Activated CD4-positive, alpha-beta T cell treated with anti-CD3 and anti-CD28 coated beads, Interleukin-2, amount 50 U/mL, for 24 hours (primary cell): ENCODE measurements around the gene CLEC12A.

Source experiments
- DNase-seq, 2 donors: peaks; one replicate each; pipeline ENCODE4 v3.0.0-alpha.2; 2020; ENCODE audit warnings: low read depth in 1 of 2, low spot score in 1 of 2

Gene CLEC12A

DNA sequence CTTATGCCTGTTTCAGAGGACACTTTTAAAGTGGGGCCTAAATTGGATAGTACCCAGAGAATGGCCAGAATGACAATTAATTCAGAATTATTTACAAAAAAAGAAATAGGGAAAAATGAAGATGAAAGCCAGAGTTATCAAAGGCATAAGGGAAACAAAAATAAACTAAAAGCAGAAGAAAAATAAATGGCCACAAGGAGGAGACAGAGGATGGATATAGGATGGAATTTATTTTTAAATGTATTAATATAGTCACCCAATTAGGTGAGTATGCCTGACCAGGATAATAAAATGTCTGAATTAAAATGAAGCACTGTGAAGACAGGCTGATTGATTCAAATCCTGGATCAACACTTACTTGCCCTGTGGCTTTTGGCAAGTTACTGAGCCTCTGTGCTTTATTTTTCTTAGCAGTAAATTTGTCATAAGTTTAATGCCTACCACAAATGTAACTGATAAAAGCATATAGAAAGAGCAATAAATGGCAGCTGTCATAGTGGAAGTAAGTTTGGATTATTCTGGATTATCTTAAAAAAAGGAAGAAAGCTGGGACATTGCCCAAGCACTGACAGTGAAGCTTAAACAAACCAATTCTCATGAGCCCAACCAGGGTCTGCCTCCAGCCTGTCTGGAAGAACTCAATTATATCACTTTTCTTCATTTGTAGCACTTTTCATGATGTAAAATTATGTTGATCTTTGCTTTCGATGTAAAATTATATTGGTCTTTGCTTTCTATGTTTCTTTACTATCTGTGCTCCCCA is 62.8 kb downstream of the CLEC12A start:
- DNase-seq: no peak
